Retina (tissue), 1 donor: ENCODE results near the gene PSORS1C2.

ENCODE experiments used
- DNase-seq: peaks from one replicate; pipeline ENCODE4 v3.0.0-alpha.2; 2016

The PSORS1C2 gene

GRCh38 chr6:31112478-31112877 is 26.4 kb downstream of the PSORS1C2 start, which contains the start of gene C6orf15:
C6orf15 (minus strand) TSS chr6:31112575; CDS start chr6:31112555, 20 bp downstream.
- DNase-seq: no peak

DNA sequence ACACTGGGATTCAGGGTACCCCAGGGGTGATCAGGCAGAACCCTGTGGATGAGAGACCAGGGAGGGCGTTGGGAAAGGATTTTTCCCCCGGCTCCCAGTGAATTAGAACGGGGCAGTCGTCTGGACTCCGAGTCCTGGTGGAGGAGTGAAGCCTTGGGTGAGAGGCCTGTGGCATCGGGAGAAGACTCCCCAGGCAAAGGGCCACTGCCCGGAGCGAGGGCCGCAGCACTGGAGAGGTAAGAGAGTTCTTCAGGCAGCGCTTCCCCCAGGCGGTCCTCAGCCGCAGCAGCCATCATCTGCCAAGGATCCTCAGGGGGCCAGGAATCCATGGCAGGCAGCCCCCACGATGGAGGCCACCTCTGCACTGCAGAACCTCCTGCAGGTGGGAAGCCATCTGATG is 27.2 kb downstream of the PSORS1C2 start:
- no peak for DNase-seq

DNA sequence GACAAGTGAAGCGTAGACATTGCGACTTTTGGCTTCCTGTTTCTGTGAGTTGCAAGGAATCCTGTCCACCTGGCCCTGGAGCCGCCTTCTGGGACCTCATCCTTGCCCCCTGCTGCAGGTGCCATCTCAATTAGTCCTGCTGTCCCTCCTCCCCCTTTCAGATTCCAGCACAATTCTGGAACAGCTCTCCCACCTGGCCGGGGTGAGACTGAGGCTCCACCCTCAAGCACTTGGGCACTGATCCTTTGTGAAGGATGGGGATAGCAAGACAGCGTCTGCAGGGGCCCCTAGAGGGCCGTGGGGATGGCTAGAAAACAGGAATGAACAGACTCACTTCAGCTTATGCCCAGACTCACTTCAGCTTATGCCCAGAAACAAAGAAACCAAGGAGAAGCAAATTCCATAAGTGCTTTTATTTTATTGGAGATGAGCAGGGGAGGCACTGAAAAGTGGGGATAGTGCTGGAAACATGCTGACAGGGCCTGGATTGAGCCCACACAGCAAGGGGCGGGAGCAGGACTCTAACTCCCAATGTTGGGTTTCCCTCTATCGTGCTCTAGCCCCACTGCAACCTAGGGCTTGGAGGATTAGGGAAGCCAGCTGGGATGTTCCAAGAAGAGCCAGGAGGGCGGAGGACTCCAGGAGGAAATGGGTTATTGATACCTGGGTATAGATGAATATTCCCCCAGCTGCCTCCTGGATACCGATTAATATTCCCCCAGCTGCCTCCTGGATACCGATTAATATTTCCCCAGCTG is 27.9 kb downstream of the PSORS1C2 start:
- DNase-seq: no peak

- DNase-seq: no peak
These were observed 31.8 kb downstream of the PSORS1C2 start for GRCh38 chr6:31107052-31107451.

DNA sequence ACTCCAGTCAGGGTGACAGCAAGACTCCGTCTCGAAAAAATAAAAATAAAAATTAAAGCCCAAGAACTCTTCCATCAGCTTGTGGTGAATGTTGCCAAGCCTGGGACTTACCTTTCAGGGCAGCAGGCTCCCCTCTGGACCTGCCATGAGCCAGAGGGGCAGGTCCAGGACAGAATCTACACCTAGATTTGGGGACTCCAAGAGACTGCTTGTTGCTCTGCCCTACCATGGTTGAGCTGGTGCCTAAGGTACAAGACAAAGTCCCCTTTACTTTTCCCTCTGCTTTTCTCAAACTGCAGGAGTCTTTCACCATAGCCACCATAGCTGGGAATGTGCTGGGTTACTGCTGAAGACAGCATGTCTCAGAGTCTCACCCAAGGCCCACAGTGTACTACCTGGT is 35.7 kb downstream of the PSORS1C2 start:
- no peak for DNase-seq

- no peak for DNase-seq
These were observed 40.4 kb downstream of the PSORS1C2 start for GRCh38 chr6:31098449-31098938.

GRCh38 chr6:31096656-31097055 is 42.2 kb downstream of the PSORS1C2 start:
- no peak for DNase-seq

DNA sequence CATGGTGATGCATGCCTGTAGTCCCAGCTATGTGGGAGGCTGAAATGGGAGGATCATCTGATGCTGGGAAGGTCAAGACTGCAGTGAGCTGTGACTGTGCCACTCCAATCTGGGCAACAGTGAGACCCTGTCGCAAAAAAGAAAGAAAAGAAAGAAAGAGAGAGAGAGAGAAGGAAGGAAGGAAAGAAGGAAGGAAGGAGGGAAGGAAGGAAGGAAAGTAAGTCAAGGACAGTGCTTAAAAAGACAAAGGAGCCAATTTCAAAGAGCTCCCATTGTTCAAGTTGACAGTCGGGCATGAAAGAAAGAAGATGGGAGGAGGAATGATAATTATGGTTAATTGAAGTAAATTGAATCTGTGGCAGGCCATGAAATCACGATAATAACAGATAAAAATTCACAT is 42.7 kb downstream of the PSORS1C2 start:
- no peak for DNase-seq

DNA sequence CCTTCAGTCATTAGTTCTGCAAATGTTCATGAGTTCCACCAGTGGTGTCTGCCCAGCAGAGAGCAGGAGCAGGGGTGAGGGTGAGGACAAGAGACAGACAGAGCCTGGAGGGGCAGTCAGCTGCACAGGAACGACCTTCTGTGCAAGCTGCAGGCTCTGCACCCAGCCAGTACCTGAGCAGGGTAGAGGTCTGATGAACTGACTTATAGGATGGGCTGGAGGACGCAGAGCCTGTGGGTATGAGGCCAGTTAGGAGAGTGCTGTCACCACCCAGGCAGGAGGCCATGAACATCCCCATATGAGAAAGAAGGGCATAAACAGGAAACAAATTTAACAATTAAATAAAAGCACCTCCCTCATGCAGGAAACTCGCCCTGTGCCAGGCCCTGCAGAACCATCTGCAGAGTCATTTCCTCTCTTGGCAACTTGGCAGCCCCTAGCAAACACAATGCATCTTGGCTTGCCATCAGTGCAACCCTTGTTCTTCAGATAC is 44.4 kb downstream of the PSORS1C2 start:
- no peak for DNase-seq

- DNase-seq: no peak
These were observed 45.9 kb downstream of the PSORS1C2 start for GRCh38 chr6:31092769-31093505.

DNA sequence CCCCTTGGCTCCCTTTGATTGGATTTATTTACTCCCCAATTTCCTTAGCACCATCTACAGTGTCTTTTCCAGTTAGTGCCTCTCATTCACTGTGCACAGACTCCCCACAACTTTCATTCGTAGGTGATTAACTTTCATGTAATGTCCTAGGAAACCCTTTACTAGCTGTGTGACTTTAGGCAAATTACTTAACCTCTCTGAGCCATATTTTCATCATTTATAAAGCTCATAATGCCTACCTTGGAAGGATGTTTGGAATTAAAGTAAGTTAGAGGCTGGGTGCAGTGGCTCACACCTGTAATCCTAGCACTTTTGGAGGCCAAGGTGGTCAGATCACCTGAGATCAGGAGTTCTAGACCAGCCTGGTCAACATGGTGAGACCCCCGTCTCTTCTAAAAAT is 46.6 kb downstream of the PSORS1C2 start:
- DNase-seq: no peak

GRCh38 chr6:31091680-31092079 is 47.2 kb downstream of the PSORS1C2 start:
- no peak for DNase-seq

DNA sequence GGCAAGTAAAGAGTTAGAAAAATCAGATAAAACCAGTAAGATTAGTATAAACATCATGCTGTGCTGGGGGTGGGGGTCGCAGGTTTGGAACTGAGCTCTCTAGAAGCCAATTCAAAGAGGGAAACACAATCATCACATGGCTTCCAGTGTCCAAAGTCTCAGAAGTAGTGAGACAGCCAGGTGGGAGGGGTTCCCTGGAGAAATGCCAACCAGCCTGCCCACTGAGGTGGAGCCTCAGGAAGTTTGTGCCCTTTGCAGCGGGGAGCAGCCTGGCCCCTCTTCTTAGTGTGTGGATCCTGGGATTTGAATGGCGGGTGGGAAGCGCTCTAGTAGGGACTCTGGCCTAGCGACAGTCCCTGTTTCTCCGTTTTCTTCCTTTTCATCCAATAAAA is 47.9 kb downstream of the PSORS1C2 start:
- DNase-seq: no peak

GRCh38 chr6:31090275-31090972 is 48.4 kb downstream of the PSORS1C2 start:
- DNase-seq: no peak
